ENCODE data around the gene RASGEF1C.

RASGEF1C gene

DNA sequence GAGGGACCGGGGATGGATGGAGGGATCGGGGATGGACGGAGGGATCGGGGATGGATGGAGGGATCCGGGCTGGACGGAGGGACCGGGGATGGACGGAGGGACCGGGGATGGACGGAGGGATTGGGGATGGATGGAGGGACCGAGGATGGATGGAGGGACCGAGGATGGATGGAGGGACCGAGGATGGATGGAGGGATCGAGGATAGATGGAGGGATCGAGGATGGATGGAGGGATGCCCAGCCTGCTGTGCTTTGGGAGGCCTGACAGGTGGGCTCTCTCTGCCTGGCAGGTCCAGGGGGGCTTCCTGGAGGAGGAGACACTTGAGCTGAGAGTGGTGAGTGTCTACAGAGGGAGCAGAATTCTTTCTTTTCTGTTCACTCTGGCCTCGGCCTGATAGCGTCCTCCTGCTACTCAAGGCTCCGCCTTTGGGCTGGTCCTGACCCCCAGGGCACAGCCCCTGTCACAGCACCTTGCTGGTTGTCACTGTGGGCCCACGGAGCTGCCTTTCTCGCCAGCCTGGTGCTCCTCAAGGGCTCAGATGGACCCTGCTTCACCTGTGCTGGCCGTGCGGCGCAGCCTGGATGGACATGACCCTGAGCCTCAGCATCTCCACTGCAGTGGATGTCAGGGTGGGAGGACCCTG lies 95.2 kb downstream of the RASGEF1C start:
- no peak overlapping the region for H3K27ac ChIP-seq (ENCODE audit: low read depth, low read length)
- H3K9me3 ChIP-seq (ENCODE audit: control insufficient read depth, insufficient read depth, low read length), result no peaks in the 10 kb centered on the region
- no peak overlapping the region for H3K4me3 ChIP-seq (ENCODE audit: low read depth, low read length)
- no peaks in the 10 kb centered on the region for H3K4me1 ChIP-seq (ENCODE audit: control insufficient read depth, insufficient read depth, low read length)
- H3K9ac ChIP-seq (ENCODE audit: low read depth, low read length), result no peak overlapping the region
- H3K27me3 ChIP-seq (ENCODE audit: control insufficient read depth, insufficient read depth, low read length), result no peaks in the 10 kb centered on the region
- no peaks in the 10 kb centered on the region for H3K36me3 ChIP-seq (ENCODE audit: control insufficient read depth, insufficient read depth, low read length)

DNA sequence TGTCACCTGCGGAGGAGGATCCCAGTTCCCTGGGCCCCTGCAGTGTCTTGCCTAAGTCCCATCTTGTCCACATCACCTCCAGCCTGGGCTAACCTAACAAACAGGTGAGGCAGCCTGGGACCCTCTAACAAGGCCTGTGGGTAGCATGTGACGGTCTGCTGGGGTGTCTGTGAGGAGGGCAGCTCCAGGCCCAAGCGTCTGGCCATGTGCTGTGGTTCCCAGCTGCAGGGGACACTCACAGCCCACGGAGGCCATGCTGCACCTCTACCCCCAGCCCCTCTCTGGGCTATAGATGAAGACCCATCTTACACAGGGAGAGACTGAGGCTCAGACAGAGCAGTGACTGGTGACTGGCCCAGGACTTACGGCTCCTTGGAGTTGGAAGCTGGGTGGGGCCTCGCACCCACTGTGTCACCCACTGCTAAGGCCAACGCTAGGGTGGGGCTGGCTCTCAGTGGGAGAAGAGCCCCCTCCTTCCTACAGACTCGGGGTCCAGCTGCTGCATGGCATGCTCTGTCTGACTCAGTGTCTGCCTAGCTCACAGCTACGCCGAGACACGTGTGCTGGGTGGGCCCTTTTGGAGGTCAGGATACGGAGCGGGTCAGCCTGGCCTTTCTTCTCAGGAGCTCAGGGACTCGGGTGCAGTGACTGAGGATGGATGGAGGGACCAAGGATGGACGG lies 96.7 kb downstream of the RASGEF1C start:
- Histone ChIP-seq H3K36me3 (ENCODE audit: control insufficient read depth, insufficient read depth, low read length) (no peaks in the 10 kb centered on the region), H3K9me3 (ENCODE audit: control insufficient read depth, insufficient read depth, low read length) (no peaks in the 10 kb centered on the region; the same call in 1 of the 2 replicates), H3K9ac (ENCODE audit: low read depth, low read length) (no peak overlapping the region), H3K27me3 (ENCODE audit: control insufficient read depth, insufficient read depth, low read length) (no peaks in the 10 kb centered on the region), H3K4me3 (ENCODE audit: low read depth, low read length) (no peak overlapping the region), H3K27ac (ENCODE audit: low read depth, low read length) (no peak overlapping the region), H3K4me1 (ENCODE audit: control insufficient read depth, insufficient read depth, low read length) (no peaks in the 10 kb centered on the region)

DNA sequence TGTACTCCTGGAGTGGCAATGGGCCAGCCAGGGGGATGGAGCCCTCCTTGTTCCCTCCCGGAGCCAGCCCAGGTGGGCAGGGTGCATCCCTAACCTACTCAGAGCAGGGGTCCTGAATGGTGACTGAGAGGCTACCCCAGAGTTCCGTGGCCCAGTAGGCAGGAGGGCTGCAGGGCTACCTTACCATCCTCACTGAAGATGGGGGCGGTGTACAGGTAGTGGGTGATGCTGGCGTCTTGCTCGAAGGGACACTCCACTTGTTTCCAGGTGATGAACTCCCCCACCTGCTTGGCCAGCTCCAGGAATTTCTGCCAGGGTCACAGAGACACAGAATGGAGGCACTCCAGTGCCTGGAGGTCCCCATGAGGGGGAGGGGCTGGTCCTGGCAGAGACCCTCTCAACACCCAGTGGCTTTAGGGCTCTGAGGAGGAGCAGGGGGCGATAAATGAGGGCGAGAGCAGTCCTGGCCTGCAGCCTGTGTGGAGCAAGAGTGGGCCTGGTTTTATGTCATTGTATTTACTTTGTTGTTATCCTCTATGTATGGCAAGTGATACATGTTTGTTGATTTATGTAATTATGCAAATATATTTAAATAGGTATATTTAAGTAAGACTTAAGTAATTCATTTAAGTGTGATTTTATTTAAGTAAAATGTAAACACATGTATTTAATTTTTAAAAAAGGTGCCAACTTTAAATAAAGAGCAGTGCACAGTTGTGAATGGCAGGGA lies 97.6 kb downstream of the RASGEF1C start:
- Histone ChIP-seq H3K27ac (ENCODE audit: low read depth, low read length) (no peak overlapping the region), H3K4me1 (ENCODE audit: control insufficient read depth, insufficient read depth, low read length) (no peaks in the 10 kb centered on the region), H3K9me3 (ENCODE audit: control insufficient read depth, insufficient read depth, low read length) (peaks cover 6% of the 10 kb centered on the region; the same call in 1 of the 2 replicates), H3K36me3 (ENCODE audit: control insufficient read depth, insufficient read depth, low read length) (no peaks in the 10 kb centered on the region), H3K9ac (ENCODE audit: low read depth, low read length) (no peak overlapping the region), H3K4me3 (ENCODE audit: low read depth, low read length) (no peak overlapping the region), H3K27me3 (ENCODE audit: control insufficient read depth, insufficient read depth, low read length) (no peaks in the 10 kb centered on the region)

DNA sequence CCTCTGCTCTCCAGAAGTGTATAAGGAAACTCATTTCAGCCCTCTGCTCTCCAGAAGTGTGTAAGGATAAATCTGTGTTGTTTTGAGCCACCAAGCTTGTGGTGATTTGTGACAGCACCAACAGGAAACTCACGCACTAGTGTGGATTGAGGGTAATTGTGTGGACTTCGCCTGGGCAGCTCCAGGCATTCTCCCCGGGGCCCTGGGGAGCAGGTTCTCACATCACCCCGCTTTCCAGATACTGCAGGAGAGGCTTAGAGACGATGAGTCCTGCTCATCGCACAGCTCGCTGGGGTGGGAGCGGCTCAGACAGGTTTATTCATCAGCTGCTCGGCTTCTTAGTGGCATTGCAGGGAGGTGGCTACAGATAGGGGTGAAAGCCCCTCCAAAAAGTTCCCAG lies 99.1 kb downstream of the RASGEF1C start:
- Histone ChIP-seq H3K9me3 (ENCODE audit: control insufficient read depth, insufficient read depth, low read length) (peaks cover 13% of the 10 kb centered on the region; the same call in 1 of the 2 replicates), H3K9ac (ENCODE audit: low read depth, low read length) (no peak overlapping the region), H3K36me3 (ENCODE audit: control insufficient read depth, insufficient read depth, low read length) (no peaks in the 10 kb centered on the region), H3K4me1 (ENCODE audit: control insufficient read depth, insufficient read depth, low read length) (no peaks in the 10 kb centered on the region), H3K27ac (ENCODE audit: low read depth, low read length) (no peak overlapping the region), H3K4me3 (ENCODE audit: low read depth, low read length) (no peak overlapping the region), H3K27me3 (ENCODE audit: control insufficient read depth, insufficient read depth, low read length) (no peaks in the 10 kb centered on the region)

DNA sequence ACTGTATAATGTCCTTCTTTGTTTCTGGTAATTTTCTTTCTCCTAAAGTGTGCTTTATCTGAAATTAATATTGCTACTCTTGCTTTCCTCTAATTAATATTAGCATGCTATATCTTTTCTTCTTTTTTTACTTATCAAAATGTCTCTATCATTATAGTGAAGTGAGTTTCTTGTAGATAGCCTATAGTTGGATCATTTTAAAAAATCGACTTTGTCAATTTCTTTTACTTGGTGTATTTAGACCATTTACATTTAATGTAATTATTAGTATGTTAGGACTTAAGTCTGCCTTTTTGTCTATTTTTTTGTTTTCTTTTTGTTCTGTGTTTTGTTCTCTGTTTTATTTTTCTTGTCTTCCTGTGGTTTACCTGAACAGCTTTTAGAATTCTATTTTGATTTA lies 102.0 kb downstream of the RASGEF1C start:
- no peaks in the 10 kb centered on the region for H3K27me3 ChIP-seq (ENCODE audit: control insufficient read depth, insufficient read depth, low read length)
- no peak overlapping the region for H3K4me3 ChIP-seq (ENCODE audit: low read depth, low read length)
- no peaks in the 10 kb centered on the region for H3K4me1 ChIP-seq (ENCODE audit: control insufficient read depth, insufficient read depth, low read length)
- no peak overlapping the region for H3K27ac ChIP-seq (ENCODE audit: low read depth, low read length)
- H3K9ac ChIP-seq (ENCODE audit: low read depth, low read length), result no peak overlapping the region
- peaks cover 13% of the 10 kb centered on the region; the same call in 1 of the 2 replicates for H3K9me3 ChIP-seq (ENCODE audit: control insufficient read depth, insufficient read depth, low read length)
- no peaks in the 10 kb centered on the region for H3K36me3 ChIP-seq (ENCODE audit: control insufficient read depth, insufficient read depth, low read length)

DNA sequence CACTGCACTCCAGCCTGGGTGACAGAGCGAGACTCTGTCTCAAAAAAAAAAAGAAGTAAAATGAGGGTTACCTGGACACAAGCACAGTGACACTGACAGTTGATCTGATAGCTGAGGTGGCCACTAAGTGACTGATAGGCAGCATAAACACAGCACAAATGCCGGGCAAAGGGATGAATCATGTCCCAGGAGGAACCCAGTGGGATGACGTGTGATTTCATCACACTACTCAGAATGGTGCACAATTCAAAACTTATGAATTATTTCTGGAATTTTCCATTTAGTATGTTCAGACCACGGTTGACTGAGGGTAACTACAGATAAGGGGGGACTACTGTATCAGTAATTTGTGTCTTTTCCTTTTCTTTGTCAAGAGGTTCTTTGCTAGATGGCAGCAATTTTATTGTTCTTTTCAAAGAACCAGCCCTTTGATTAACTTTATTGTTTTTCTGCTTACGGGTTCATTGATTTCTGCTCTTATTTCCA lies 103.1 kb downstream of the RASGEF1C start:
- no peak overlapping the region for H3K27ac ChIP-seq (ENCODE audit: low read depth, low read length)
- no peaks in the 10 kb centered on the region for H3K4me1 ChIP-seq (ENCODE audit: control insufficient read depth, insufficient read depth, low read length)
- H3K9me3 ChIP-seq (ENCODE audit: control insufficient read depth, insufficient read depth, low read length), result peaks cover 13% of the 10 kb centered on the region; the same call in 1 of the 2 replicates
- no peaks in the 10 kb centered on the region for H3K36me3 ChIP-seq (ENCODE audit: control insufficient read depth, insufficient read depth, low read length)
- H3K4me3 ChIP-seq (ENCODE audit: low read depth, low read length), result no peak overlapping the region
- H3K27me3 ChIP-seq (ENCODE audit: control insufficient read depth, insufficient read depth, low read length), result no peaks in the 10 kb centered on the region
- H3K9ac ChIP-seq (ENCODE audit: low read depth, low read length), result no peak overlapping the region

DNA sequence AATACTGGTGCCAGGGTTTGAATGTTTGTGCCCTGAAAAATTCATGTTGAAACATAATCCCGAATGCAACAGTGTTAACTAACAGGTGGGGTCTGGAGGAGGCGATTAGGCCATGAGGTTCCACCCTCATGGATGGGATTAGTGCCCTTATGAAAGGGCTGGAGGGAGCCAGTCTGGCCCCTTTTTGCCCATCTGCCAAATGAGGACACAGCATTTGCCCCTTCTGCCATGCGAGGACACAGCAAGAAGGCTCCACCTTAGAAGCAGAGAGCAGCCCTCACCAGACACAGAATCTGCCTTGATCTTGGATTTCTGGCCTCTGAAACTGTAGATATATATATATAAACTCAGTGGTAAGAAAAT lies 104.9 kb downstream of the RASGEF1C start:
- H3K36me3 ChIP-seq (ENCODE audit: control insufficient read depth, insufficient read depth, low read length), result no peaks in the 10 kb centered on the region

DNA sequence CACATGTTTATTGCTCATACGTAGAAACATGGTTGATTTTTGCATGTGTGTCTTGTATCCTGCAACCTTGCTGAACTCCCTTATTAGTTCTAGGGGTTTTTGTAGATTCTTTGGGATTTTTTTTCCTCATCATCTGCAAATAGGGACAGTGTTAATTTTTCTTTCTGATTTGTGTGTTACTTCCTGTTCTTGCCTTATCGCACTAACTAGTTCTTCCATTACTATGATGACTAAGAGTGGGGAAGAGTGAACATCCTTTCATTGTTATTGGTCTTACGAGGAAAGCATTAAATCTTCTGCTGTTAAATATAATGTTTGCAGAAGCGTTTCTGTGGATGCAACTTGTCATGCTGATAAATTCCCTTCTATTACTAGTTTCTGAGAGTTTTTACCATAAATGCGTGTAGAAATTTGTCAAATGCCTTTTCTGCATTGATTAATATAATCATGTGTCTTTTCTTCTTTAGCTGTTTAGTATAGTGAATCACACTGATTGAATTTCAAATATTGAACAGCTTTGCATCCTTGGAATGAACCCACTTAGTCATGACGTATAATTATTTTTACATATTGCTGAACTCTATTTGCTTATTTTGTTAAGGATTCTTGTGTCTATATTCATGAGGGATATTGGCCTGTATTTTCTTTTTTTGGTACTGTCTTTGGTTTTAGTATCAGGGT lies 105.4 kb downstream of the RASGEF1C start:
- H3K27ac ChIP-seq (ENCODE audit: low read depth, low read length), result no peak overlapping the region
- peaks cover 13% of the 10 kb centered on the region; the same call in 1 of the 2 replicates for H3K9me3 ChIP-seq (ENCODE audit: control insufficient read depth, insufficient read depth, low read length)
- H3K4me1 ChIP-seq (ENCODE audit: control insufficient read depth, insufficient read depth, low read length), result no peaks in the 10 kb centered on the region
- no peak overlapping the region for H3K4me3 ChIP-seq (ENCODE audit: low read depth, low read length)
- no peaks in the 10 kb centered on the region for H3K36me3 ChIP-seq (ENCODE audit: control insufficient read depth, insufficient read depth, low read length)
- H3K9ac ChIP-seq (ENCODE audit: low read depth, low read length), result no peak overlapping the region
- no peaks in the 10 kb centered on the region for H3K27me3 ChIP-seq (ENCODE audit: control insufficient read depth, insufficient read depth, low read length)

More for the DNA sequence above, 104.9 kb downstream of the RASGEF1C start:
- Histone ChIP-seq H3K9ac (ENCODE audit: low read depth, low read length) (no peak overlapping the region), H3K9me3 (ENCODE audit: control insufficient read depth, insufficient read depth, low read length) (peaks cover 13% of the 10 kb centered on the region; the same call in 1 of the 2 replicates), H3K4me3 (ENCODE audit: low read depth, low read length) (no peak overlapping the region), H3K4me1 (ENCODE audit: control insufficient read depth, insufficient read depth, low read length) (no peaks in the 10 kb centered on the region), H3K27ac (ENCODE audit: low read depth, low read length) (no peak overlapping the region), H3K27me3 (ENCODE audit: control insufficient read depth, insufficient read depth, low read length) (no peaks in the 10 kb centered on the region)

DNA sequence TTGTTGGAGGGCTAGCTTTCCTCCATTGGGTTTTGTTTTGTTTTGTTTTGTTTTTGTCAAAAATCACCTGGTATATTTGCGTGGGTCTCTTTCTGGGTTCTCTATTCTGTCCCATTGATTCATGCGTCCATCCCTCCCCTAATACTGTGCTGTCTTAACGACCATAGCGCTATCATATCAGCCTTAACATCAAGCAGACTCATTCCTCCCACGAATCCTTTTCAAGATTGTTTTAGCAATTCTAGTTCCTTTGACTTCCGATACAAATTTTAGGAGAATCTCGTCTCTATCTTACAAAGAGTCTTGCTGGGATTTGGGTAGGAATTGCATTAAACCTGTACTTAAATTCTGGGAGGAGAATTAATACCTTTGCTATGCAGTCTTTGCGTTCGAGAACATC lies 106.4 kb downstream of the RASGEF1C start:
- H3K27me3 ChIP-seq (ENCODE audit: control insufficient read depth, insufficient read depth, low read length), result no peaks in the 10 kb centered on the region
- no peak overlapping the region for H3K4me3 ChIP-seq (ENCODE audit: low read depth, low read length)
- peaks cover 13% of the 10 kb centered on the region; the same call in 1 of the 2 replicates for H3K9me3 ChIP-seq (ENCODE audit: control insufficient read depth, insufficient read depth, low read length)
- H3K9ac ChIP-seq (ENCODE audit: low read depth, low read length), result no peak overlapping the region
- no peaks in the 10 kb centered on the region for H3K36me3 ChIP-seq (ENCODE audit: control insufficient read depth, insufficient read depth, low read length)
- H3K27ac ChIP-seq (ENCODE audit: low read depth, low read length), result no peak overlapping the region
- no peaks in the 10 kb centered on the region for H3K4me1 ChIP-seq (ENCODE audit: control insufficient read depth, insufficient read depth, low read length)

DNA sequence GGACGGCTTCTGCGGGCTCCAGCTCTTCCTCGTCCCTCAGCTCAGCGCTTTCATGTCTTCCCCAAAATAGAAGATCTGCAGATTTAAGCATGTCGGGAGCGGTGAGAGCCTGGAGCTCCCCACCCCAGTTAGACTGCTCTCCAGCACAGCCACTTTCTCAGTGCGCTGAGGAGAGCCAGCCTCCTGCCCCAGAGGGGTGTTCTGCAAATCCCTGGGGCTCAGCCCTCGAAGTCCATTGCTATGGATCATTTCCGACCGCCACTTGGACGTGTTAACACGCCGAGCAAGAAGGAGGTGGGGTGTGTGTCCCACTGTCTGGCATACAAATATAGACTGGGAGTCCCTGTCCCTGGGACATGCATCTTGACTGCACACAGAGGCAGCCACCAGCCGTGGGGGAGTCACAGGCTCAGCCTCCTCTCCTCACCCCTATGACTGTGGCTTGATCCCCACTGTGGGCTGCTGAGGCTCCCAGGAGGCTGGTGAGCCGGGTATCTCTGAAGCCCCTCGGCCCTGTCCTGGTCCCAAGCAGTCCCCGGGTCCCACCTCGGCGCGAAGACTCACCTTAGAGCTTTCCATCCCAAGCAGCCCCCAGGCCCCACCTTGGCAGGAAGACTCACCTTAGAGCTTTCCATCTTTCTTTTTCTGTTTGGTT lies 107.4 kb downstream of the RASGEF1C start:
- no peaks in the 10 kb centered on the region for H3K36me3 ChIP-seq (ENCODE audit: control insufficient read depth, insufficient read depth, low read length)
- no peaks in the 10 kb centered on the region for H3K4me1 ChIP-seq (ENCODE audit: control insufficient read depth, insufficient read depth, low read length)
- no peaks in the 10 kb centered on the region for H3K27me3 ChIP-seq (ENCODE audit: control insufficient read depth, insufficient read depth, low read length)
- H3K4me3 ChIP-seq (ENCODE audit: low read depth, low read length), result no peak overlapping the region
- H3K27ac ChIP-seq (ENCODE audit: low read depth, low read length), result no peak overlapping the region
- H3K9me3 ChIP-seq (ENCODE audit: control insufficient read depth, insufficient read depth, low read length), result peaks cover 8% of the 10 kb centered on the region; the same call in 1 of the 2 replicates
- no peak overlapping the region for H3K9ac ChIP-seq (ENCODE audit: low read depth, low read length)

Measured in HUES48 (cell line).